Right renal pelvis (tissue), 4 donors: Measurements from ENCODE around the gene MLST8. TPM values are rescaled to one million over a fixed set of nuclear protein-coding genes. Genes with fewer than 3 reads are reported as not detected.

Experiments
- DNase-seq, 4 donors: peaks; one replicate each; pipeline ENCODE4 v3.0.0-alpha.2; 2013; ENCODE audit warnings: low read depth in 4 of 4, low spot score in 3 of 4, missing footprints in 1 of 4
- polyA plus RNA-seq, 4 donors: library from polyadenylated mRNA; unstranded; fragments of 120-200 nt; gene quantifications; one replicate each; pipeline ENCODE4 v1.2.1, GENCODE V29; 2013; ENCODE audit not compliant: insufficient read length in 4 of 4

The MLST8 gene, protein sequence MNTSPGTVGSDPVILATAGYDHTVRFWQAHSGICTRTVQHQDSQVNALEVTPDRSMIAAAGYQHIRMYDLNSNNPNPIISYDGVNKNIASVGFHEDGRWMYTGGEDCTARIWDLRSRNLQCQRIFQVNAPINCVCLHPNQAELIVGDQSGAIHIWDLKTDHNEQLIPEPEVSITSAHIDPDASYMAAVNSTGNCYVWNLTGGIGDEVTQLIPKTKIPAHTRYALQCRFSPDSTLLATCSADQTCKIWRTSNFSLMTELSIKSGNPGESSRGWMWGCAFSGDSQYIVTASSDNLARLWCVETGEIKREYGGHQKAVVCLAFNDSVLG
- polyA plus RNA-seq, result 10 to 100 TPM; 43.9 to 49.5 (median 46.3) TPM

DNA sequence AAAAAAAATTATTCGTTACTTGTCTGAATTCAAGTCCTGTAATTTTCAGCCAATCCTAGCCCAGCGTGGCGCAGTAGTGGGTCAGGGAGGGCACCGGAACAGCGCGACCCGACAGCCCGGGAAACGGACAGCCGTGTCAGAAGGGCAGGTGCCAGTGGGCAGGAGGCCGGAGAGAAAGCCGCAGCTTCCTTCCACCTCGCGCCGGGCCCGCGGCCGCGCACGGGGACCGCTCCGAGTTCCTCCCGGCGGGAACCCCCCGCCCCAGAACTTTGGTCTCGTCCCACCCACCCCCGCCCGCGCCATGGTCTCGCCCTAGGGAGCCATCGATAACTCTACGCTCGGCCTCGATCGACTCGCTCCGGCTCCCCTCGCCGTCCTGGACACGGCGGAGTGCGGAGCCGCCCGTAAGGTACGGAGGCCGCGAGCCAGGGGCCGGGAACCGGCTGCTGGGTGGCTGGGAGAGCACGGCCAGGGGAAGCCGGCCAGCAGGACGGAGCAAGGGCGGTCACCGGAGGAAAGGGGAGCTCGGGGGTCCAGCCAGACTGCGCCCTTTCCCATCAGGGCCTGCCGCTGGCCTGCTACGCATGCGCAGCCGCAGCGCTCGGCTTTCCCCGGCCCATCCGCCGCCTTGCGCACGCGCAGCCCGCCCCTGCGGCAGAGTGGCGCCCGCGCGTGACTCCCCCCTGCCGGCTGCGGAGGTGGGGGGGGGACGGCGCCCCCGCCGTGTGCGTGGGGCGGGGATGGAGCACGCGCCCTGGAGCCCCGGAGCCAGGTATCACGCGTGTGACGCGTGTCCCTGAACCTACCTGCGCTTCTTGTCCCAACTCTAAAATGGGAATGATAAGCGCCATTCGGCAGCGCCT lies at the start of gene MLST8:
TSS of gene MLST8 (plus strand) at position 351 of the 863 bp plus-strand sequence. CDS start 632 bp downstream, outside the sequence.
- DNase-seq, result peak; percentile 76 to 93 (median 78)

DNA sequence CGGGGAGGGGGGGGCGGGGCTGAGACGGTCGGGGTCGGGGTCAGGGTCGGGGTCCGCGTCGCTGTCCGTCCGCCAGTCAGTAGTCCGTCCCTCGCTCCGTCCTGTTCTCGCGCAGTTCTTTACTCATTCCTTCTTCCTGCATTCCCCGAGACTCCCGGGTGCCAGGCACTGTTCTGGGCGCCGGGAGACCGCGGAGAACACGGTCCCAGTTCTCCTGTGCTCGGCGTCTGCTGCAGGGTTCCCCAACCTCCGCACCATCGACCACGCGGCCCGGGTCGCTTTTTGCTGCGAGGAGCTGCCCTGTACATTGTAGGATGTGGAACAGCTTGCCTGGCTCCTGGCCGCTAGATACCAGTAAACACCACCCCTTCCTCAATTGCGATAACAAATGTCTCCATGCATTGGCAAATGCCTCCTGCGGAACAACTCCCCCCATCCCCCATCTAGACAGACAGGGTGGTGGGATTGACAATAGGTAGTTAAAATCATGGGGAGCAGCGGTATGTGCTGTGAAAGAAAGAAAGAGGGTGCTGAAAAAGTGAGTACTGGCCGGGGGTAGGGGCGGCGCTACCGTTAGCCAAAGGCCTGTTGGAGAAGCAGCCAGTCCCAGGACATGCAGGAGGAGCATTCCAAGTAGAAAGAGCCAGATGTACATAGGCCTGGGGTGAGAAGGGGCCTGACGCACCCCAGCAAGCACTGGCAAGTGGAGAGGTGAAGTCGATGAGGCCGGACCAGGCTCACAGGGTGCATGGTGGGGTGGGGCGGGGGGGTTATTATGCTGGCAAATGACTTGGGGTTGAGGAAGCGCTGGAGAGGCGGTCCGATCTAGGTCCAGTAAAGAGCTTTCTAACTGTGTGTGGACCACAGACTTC lies 49.0 kb upstream of the MLST8 start:
- no peak for DNase-seq

DNA sequence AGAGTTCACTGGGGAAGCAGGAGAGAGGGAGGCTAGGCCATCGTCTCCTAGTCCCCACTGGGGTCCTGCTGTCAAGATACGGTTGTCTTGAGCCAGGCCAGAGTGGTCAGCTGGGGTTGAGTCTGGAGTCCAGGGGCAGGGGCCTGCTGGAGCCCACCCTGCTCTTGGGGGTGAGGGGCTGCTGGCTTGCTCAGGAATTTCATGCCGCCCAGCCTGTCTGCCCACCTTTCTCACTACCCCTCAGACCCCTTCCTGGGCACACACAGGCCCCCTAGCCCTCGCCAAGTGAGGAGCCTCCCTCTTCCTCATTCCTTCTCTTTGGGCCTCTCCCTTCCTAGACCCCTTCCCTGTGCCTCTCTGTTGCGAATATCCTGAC lies 48.4 kb upstream of the MLST8 start:
- no peak for DNase-seq

DNA sequence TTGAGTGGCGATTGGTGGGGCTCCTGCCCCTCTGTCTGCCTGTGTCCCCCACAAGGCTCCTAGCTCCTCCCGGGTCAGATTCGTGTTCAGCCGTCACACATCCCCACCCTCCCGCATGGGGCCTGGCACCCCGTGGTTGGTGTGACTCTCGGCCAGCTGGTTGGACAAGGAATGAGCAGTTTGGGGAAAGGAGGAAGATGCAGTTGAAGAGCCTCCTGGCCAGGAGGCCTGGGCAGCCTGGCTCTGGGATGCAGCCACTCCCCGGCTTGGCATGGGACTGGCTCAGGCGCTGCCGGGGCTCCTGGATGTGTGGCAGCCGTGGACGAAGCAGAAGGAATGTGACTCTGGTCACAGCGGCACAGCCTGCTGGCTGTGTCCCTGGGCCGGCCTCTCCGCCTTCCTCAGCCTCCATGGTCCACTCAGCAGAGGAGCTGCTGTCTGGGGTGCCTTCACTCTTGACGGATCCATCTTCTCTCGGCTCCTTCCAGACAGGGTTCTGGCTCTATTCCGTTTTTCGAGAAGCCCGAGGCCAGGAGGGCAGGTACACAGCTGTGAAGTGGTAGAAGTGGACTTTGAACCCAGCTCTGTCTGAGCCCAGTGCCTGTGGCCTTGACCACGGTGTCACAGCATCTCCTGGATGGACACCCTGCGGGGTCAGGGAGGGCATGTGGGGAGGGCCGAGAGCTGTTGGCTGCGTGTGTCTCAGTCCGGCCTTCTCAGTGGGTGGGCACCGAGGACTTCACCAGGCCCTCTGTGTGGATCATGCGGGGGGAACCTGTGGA lies 47.6 kb upstream of the MLST8 start:
- no peak for DNase-seq

DNA sequence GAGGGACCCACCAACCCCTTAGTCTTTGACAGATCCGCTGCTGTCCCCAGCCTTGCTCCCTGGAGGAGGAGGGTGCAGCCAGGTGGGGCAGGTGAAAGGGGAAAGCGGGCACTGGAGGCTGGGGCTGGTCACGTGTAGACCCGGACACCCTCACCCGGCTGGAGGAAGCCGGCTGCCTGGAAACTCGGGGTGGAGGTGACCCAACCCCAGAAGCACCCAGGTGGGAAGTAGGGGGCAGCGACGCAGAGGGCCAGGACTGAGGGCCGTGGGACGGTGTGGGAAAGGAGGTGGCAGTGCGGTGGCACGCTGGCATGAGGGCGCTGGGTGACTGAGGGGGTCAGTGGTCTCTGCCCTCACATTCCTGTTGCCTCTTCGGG lies 47.0 kb upstream of the MLST8 start:
- DNase-seq, result no peak

DNA sequence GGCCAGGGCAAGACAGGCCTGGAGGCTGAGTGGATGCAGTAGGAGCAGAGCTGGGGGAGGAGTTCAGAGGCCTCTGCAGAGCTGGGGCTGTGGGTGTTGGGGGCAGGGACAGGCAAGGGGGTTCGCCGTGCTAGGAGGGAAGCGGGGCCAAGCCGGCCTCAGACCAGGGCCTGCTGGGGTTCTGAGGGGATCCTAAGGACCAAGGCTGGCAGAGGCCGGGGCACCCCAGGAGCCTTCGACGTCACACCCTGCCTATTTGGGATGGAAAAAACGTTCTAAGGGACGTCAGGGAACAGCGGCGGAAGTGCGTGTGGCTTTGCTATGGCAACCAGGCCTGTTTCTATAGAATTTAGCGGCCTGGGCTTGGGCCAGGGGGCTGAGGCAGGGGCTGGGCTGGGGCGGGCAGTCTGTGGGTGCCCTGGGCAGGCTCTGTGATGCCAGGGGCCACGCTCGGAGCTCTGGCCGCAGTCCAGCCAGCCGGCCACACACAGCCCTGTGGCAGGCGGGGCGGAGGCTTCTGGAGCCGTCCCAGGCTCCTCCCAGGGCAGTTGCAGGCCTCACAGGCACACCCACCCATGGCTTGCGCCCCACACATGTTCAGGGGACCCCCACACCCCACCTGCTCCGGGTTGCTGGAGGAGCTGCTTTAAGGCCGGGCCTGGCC lies 45.9 kb upstream of the MLST8 start:
- DNase-seq, result no peak

DNA sequence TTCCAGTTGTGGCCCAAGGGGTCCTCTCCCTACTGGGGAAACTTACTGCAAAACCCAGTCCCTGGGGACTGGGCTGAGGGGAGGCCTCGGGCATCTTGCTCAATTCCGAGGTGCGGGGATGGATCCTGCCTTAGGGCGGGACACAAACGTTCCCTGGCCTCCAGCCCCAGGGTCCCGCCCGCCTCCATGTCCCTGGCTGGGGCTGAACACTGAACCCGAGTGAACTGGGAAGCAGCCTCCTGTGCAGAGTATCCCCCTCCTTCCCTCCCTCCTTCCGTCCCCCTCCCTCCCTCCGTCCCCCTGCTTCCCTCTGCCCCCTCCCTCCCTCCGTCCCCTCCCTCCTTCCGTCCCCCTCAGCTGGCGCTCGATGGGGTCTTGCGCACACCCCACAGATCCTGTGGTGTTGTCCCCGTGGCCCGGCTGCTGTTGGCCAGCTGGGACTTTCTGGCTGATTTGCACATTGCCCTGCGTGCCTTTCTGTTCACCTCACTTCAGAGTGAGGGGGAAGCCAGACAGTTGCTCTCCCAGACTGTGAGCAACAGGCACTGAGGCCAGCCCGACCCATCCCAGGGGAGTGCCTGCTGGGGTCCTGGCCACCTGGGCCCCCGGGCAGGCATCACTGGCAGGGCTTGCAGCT lies 44.2 kb upstream of the MLST8 start:
- DNase-seq, result no peak

DNA sequence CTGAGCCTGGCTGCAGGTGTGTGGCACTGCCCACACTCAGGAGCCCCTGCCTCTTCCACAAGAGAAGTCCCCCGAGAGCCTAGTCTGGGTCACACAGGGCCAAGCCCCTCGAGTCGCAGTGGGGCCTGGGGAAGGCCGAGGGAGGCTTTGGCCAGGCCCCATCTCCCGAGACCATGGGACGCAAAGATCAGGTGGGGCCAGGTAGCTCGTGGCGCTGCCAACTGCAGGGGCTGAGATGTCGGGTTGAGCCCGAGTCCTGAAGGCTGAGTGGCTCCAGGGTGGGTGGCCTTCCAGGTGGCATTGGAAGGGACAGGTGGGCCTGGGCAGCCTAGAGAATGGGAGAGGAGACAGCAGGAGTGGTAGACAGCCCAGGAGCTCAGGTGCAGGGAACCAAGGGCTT lies 43.3 kb upstream of the MLST8 start:
- DNase-seq, result no peak

DNA sequence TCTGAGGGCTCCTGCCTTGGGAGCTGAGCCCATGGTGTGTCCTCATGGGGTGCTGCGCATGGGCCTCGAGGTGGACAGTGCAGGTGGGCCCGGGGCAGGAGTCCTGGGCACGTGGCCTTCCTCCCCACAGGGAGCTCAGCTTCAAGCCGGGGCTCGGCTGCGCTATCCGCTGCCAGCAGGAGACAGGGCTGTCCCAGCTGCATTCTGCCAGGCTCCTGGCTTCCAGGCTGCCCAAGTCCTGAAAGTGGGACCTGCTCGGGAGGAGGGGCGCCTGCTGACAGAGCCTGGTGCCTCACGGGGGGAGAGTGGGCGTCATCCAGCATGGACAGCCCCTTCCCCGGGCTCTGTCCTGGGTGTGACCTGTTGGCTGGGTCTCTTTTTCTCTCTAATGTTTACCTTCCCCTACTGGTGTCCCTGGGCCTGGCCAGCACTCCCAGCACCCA lies 42.6 kb upstream of the MLST8 start:
- DNase-seq, result no peak

DNA sequence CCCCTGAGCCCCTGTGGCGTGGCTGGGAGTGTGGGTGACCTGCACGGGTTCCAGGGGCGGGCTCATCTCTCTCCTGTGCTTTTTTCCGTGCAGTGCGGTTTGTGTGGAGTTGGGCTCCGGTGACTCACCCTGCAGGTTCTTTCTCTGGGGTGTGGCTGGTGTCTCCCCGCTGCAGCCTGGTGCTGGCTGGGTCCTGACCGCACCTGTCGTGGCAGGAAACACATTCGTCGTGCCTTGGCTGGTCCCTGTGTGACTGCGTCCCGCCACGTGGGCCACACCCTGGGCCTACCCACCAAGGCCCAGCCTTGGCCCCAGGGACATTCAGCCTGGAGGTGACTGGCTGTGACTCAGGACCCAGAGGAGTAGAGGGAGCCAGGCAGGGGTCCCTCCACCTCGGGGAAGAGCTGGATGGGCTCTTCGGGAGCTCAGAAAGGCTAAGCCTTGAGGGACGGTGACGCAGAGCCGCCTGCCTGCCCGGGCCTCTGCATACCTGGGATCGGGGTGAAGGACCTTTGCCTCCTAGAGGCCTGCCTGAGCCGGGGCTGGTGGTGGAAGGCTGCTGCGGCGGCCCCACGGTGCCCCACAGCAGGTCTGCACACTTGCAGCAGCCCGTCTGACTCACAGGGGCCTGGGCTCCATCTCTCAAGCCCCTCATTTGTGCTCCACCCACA lies 41.9 kb upstream of the MLST8 start:
- no peak for DNase-seq

DNA sequence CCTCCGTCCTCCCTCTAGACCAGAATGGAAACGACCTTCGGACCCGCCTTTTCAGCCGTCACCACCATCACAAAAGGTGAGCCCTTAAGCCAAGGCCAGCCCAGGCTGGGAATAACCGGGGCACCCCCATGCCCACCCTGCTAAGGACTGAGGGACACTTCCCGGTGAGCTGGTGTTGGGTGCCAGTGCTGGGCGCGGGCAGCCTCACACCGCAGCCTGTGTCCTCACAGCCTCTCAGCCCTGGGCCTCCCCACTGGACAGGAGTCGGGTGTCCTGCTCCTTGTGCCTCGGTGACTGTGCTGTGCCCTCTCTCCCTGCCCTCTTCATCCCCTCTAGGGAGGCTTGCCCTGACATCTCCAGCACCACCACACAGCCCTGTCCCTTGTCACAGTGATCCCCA lies 39.4 kb upstream of the MLST8 start:
- DNase-seq, result no peak

DNA sequence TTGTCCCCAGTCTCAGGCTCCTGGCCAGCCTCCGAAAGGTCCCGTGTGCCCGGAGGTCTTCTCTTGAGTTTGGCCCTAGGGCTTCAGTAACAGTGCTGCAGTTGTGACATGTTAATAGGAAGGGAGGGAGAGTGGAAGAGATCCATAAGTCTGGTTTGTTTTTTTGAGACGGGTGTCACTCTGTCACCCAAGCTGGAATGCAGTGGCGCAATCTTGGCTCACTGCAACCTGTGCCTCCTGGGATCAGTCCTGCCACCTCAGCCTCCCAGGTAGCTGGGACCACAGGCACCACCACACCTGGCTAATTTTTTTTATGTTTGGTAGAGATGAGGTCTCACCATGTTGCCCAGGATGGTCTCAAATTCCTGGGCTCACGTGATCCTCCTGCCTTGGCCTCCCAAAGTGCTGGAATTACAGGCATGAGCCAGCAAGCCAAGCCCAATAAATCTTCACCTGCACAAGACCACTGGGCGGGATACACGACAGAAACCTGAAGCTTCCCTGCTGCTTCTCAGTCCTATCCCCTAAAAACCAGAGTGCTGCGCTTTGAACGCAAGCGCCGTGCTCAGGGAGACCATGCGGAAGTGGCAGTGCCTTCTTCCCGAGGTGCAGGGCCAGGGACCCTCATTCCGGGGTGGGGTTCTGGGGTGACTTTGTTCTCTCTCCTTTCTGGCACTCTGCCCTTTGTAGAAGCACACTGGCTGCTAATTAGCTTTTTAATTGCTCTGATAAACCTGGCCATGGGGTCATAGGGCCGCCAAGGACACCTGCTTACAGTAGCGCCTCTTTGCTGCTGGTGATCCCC lies 38.8 kb upstream of the MLST8 start:
- no peak for DNase-seq

DNA sequence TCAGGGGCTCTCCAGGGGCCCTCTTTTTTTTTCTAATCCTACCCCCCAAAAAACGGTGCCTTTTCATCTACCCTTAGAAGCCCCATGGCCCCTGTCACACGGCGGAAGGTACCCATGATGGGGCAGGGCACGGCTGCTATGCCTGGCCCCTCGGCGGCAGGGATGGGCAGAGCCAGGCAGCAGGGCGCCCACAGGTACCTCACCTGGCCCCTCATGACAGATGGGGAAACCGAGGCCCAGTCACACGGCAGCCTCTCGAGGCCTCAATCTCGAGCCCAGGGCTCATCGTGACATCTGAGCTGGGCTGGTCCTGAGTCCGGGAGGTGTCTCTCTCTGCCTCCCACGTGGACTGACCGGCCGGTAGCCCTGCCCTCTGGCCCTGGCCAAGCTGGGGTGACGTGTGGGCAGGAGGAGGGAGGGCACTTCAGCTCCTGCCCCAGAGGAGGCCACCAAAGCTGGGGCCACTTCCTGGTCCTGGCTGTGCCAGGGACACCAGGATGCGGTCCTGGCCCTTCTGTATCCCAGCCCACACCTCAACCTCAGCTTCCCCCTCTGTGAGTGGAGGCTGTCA lies 38.1 kb upstream of the MLST8 start:
- DNase-seq, result no peak

DNA sequence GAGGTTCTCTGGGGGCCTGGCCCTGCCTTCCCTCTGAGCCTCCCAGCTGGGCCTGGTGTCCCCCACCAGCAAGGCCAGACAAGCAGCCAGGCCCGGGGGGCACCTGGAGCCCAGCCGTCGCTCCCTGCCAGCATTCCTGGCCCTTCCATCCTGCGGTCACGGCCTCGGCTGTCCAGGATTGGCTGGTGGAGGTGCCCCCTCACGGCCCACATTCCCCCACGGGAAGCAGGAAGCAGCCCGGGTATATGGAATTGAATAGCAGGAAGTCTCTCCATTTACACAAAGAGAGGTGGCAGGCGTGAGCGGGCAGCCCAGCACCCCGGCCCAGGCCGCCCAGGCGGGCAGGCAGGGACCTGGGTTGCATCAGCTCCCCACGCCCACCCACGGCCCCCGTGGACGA lies 35.2 kb upstream of the MLST8 start:
- DNase-seq, result no peak

DNA sequence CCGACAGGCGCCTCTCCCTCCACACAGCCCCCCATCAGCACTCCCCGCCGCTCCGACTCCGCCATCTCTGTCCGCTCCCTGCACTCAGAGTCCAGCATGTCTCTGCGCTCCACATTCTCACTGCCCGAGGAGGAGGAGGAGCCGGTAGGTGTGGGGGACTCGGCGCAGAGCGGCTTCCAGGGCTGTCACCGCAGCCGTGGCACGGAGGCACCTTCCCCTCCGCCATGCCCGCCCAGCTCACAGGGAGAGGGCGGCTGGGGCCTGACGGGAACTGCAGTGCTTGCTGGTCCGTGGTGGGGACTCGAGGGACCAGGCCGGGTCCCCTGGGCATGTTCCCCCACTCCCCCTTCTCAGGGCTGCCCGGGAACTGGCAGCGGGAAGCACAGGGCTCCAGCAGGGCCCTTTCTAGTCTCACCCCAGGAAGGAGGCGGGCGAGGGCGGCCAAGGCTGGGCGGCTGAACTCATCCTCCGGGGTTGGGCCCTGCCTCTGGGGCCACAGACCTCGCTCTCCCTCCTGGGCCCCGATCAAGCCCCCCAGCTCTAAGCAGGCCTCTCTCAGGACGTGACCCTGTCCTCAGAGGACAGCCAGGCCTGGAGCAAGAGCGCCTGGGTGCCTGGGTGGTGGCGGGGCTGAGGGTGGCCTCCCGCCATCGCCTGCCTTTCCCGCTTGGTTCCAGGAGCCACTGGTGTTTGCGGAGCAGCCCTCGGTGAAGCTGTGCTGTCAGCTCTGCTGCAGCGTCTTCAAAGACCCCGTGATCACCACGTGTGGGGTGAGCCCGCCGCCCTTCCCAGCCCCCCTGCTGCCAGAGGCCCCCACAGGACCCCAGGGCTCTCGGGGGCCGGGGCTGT lies 34.4 kb upstream of the MLST8 start:
- no peak for DNase-seq

DNA sequence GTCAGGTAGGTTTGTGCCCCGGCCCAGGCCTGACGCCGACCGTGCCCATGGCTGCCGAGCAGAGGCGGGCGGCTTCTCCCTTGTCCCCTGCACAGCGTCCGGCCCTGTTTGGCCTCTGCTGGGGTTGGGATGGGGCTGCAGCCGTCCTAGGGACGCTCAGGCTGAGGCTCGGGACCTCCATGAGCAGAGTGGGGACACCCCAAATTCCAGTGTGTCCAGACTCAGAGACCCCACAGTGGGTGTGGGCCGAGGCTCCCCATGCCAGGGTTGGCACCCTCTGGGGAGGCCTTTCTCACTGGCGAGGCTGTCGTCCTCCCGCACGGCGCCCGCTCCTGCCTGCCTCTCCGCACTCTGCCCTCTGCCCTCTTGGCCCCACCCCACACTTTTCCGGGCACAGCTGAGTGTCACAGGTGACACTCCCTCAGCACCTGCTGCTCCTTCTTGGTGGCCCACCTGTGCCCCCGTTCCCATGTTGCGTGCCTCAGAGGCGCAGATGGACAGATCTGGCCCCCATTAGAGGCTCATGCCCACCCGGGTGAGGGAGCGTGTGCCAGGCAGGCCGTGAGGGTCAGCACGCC lies 33.6 kb upstream of the MLST8 start:
- DNase-seq, result no peak
